Stimulated activated CD4-positive, alpha-beta T cell treated with anti-CD3 and anti-CD28 coated beads, Interleukin-4, amount 100 ng/mL, for 48 hours (primary cell): ENCODE measurements around the gene TMEM165.
"Not testable (repeated sequence)": the region's sequence is repeated elsewhere in the genome, so short reads cannot be mapped to it uniquely, and the experiment has no call there.

Source experiments
- DNase-seq, 2 donors: peaks; one replicate each; pipeline ENCODE4 v3.0.0-alpha.2; 2020; ENCODE audit warnings: low read depth in 2 of 2

TMEM165 gene, protein sequence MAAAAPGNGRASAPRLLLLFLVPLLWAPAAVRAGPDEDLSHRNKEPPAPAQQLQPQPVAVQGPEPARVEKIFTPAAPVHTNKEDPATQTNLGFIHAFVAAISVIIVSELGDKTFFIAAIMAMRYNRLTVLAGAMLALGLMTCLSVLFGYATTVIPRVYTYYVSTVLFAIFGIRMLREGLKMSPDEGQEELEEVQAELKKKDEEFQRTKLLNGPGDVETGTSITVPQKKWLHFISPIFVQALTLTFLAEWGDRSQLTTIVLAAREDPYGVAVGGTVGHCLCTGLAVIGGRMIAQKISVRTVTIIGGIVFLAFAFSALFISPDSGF

DNA sequence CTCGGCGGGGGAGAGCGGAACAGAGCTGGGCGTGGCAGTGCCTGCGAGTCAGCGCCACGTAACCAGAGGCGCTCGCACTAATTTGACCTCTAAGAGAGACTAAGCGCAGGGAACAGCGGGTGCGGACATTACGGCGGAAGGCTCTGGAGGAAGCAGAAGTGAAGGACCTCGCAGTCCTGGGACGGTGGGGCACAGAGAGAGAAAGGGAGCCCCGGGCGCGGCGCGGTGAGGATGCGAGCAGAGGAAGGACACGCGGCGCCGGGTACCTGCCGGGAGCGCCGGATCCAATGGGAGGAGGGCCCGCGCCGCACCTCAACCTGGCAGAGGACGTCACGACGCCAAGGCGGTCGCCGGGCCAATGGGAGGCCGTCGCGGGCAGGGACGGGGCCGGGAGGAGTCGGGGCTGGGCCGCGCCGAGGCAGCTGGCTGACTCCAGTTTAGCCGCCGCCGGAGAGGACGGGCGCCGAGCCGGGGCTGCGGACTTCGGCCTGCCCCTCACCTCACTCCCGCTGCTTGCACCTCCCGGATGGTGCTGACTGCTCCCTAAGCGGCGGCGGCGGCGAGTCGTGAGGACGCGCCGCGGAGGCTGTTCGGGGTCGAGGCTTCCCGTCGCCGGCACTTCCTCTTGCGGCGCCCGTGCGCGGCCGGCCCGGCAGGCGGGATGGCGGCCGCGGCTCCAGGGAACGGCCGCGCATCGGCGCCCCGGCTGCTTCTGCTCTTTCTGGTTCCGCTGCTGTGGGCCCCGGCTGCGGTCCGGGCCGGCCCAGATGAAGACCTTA, at the start of gene TMEM165:
TSS of gene TMEM165 (plus strand) at position 429 of the 779 bp plus-strand sequence. CDS start at position 662, 233 bp downstream.
- peak; percentile 86 to 88 for DNase-seq

DNA sequence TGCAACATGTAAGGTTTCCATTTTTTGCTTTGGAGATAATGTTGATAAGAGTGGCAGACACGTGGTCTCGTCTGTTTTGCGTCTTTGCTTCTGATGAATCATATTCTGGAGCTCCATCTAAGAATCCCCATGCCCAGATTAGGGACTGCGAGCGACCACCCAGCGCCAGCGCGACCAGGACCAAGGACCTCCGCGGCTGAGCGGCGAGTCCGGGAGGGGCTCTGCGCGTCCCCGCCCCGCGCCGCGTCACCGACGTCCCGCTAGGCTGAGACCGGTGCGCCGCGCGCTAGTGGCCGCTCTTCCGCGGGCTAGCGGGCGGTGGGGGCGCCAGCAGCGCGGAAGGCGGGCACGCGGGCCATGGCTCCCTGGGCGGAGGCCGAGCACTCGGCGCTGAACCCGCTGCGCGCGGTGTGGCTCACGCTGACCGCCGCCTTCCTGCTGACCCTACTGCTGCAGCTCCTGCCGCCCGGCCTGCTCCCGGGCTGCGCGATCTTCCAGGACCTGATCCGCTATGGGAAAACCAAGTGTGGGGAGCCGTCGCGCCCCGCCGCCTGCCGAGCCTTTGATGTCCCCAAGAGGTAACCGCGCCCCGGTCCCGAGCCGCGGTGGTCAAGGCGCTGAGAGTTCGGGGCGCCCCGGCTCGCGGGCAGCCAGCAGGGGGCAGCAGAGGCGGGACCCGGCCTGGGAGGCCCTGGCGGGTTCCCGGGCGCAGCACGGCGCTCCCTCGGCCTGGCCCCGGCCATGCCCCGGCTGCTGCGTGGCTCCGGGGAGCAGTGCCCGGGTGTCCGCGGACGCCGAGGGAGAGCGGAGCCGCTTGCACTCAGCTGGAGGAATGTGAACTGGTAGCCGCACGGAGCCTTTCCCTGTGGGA, 49.5 kb upstream of the TMEM165 start, which contains the start of gene SRD5A3:
TSS of gene SRD5A3 (plus strand) at position 263 of the 871 bp plus-strand sequence. CDS start at position 358, 95 bp downstream.
- DNase-seq: peak; percentile 81 to 83

DNA sequence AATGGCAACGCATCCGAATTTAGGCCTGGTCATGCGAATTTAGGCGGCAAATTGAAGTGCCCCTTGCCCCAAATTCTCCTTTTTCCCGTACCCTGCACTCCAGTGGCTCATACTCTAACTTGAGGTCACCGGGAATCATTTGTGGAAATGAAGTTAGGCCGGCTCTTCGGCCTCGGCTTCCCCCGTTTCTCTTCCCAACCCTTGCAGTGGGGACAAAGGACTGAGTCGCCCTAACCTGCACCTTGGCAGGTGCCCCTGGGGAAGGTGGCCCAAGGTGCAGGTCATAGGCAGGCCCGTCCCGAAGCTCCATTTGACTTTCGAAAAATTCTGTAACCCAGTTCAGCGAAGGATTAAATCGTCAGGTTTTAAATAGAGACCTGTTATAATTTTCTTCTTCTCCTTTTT, 48.9 kb upstream of the TMEM165 start:
- no peak for DNase-seq

DNA sequence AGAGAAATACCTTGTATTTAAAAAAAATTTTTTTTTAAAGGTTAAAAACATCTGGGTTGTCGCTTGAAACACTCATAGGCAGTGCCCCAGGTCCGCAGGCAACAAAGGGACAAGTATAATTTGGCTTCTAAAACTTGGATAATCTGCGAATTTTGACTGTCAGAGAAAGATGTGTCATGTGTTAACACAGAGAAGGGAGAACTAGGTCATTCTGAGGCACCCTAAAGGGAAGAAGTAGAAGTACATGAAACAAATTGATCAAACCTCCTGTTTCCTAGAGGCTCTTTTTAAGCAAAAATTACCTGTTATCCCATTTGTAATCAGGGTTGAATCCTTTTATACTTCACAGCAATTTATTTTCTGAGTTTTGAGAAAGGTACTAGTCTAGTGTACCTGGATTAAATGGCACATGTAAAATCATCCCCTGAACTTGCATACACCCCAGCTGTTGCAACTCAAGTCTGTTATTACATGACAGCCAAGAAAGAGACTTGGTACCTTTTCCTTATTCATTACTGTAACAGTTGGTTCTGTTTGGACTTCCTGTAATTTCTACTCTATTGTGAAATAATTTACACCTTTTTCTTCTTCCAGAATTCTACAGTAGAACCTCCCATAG, 48.0 kb upstream of the TMEM165 start:
- no peak for DNase-seq

DNA sequence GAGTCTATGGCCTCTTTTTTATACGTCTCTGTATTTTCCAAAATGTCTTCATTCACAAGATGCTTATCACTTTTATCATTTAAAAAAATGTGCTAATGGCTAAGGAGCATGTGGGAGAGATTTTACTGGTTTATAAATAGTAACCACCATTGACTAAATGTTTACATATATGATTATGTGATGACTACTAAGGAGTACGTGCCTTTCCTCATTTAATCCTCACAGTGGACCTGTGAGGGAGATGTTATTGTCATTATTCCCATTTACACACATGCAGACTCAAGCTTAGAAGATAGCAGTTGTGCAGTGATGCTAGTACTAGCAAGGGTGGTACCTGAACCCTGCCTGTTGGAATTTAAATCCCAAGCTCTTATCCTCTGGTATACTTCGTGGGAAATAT, 47.3 kb upstream of the TMEM165 start:
- no peak for DNase-seq

DNA sequence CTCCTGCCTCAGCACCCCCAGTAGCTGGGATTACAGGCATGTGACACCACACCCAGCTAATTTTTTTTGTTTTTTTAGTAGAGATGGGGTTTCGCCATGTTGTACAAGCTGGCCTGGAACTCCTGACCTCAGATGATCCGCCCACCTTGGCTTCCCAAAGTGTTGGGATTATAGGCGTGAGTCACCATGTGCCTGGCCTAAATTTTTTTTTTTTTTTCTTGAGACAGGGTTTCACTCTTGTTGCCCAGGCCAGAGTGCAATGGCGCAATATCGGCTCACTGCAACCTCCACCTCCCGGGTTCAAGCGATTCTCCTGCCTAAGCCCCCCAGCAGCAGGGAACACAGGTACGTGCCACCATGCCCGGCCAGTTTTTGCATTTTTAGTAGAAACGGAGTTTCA, 44.9 kb upstream of the TMEM165 start:
- not testable (repeated sequence) for DNase-seq

DNA sequence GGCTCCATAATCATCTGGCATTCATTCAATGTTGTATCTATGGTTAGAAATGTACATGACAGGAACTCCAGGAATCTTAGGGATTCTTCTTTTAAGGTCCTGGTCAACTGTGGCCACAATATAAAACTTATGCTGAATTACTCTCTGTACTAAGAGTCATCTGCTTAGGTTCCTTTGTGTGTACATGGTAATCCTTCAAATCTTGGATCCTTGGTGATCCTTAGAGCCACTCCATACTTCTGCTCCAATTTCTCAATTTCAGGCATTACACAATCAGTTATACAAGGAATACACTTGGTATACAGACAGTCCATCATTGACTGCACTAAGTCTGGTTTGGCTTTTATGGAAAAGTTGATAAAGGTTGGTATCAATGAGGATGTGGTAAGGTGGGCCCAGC, 43.9 kb upstream of the TMEM165 start:
- no peak for DNase-seq

DNA sequence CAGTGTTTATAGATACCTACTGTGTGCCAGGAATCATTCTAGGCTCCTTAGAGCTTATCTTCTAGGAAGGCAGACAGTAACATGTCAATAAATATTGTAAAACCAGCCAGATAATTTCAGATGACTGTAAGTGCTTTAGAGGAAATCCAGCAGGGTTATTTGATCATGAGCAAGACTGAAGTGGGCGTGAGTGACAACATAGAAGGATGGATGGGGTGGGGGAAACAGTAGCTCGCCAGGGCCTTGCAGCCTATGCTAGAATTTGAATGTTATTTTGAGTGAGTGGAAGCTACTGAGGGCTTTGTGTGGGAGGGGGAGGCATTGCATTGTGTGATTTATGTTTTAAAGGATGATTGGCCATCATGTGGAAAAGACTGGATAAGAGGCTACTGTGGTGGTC, 43.0 kb upstream of the TMEM165 start:
- no peak for DNase-seq

DNA sequence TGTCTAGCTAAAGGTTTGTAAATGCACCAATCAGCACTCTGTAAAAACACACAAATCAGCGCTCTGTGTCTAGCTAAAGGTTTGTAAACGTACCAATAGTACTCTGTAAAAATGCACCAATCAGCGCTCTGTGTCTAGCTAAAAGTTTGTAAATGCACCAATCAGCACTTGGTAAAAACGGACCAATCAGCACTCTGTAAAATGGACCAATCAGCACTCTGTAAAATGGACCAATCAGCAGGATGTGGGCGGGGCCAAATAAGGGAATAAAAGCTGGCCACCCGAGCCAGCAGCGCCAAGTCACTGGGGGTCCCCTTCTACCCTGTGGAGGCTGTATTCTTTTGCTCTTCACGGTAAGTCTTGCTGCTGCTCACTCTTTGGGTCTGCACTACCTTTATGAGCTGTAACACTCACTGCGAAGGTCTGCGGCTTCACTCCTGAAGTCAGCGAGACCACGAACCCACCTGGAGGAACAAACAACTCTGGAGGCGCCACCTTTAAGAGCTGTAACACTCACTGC, 42.5 kb upstream of the TMEM165 start:
- DNase-seq: not testable (repeated sequence)

DNA sequence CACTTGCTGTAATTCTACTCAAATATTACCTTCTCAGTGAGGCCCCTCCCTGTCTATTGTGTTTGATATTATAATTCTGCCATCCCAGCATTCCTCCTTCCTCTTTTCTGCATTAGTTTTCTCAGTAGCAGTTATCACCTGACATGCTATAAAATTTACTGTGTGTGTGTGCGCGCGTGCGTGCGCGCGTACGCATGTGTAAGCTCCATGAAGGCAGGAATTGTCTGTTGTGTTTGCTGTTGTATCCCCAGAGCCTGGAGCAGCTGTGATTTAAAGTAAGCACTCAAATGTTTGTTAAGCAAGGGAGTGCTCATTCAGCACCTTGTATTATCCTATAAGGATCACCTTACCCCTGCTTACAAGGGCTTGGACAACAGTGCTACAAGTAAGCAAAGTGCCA, 41.1 kb upstream of the TMEM165 start:
- DNase-seq: no peak

DNA sequence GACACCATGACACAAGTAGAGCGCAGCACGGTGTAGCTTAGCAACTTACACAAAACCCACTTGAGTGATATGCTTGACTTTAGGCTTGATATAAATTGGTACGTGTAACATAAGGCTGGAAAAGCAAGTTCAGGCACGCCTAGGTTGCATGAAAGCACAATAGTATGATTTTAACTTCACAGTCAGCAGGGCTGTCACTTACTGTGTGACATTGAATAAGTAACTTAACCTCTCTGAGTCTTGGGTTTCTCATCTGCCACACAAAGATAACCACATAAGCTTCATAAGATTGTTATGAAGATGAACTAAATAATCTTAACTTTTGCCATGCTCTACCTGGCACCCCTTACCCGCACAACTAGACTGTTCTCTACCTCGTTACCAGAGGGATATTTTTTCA, 40.2 kb upstream of the TMEM165 start:
- no peak for DNase-seq

DNA sequence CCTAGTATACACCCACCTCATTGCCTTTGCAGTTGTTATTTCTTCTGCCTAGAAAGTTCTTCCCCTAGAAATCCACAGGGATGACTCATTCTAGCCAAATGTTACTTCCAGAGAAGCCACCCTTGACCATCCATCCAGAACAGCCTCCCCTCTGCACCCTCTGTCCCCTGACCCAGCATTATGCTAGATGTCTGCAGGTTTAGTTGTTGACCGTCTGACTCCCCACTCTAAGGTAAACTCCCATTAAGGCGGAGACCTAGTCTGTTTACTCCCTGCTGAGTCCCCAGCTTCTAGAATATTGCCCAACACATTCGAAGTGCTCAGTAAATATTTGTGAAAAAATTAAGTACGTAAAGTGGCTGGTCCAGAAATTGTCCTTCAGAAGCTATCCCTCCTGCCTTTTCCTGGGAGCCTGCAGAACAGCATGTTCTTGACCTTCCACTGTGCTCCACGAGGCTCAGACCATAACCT, 38.7 kb upstream of the TMEM165 start:
- no peak for DNase-seq

DNA sequence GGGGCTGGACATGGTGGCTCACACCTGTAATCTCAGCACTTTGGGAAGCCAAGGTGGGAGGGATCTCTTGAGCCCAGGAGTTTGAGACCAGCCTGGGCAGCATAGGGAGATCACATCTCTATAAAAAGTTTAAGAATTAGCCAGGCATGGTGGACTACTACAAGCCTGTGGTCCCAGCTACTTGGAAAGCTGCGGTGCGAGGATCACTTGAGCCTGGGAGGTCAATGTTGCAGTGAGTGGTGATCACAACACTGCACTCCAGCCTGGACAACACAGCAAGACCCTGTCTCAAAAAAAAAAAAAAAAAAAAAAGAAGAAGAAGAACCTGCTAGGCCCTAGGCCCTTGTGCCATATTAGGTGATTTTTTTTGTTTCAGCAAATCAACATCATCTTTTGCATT, 37.5 kb upstream of the TMEM165 start:
- no peak for DNase-seq

DNA sequence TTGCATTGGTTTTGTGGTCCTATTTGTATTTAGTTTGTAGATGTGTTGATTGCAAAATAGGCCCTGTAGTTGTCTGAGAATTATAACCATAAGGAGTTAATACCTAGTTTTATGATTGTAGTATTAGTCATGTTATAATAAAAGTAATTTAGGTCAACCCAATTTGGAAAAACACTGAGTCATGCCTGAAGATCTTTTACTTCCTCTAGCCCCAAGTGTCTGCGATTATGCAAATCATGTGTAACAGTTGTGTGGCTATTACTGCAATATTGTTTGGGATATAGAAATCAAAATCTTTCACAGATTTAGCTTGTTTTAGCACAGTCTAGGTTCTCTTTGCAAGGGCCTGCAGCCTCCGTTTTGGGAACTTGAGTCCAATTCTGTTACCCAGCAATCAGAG, 37.1 kb upstream of the TMEM165 start:
- DNase-seq: no peak

DNA sequence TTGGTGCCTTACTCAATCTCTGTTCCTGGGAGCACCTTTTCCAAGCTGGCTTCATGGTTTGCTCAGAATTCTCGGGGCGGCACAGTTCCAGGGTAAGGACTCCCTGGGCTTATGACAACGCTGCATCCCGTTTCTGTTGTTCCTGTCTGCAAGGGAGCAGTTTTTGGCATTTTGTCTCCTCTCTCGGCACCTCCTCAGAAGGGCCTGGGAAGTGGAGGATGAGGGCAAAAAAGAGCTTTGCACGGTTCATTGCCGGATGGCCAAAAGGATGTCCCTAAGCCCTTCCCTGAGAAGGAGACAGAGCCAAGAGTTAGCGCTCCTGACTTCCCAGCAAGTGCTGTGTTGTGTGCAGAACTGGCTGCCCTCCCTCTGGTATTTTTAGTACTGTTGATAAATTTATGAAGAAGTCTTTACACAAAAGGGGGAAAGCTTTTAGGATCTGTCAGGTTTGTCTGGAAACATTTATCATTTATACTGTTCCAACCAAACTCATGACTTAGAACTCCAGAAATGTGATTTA, 36.3 kb upstream of the TMEM165 start:
- DNase-seq: no peak

DNA sequence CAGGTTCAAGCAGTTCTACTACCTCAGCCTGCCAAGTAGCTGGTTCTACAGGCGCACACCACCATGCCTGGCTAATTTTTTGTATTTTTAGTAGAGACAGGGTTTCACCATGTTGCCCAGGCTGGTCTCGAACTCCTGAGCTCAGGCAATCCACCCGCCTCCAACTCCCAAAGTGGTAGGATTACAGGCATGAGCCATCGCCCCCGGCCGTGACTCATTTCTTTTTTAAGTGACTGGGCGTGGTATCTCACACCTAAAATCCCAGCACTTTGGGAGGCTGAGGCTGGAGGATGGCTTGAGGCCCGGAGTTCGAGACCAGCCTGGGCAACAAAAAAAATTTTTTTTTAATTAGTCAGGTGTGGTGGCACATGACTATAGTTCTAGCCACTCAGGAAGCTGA, 32.8 kb upstream of the TMEM165 start:
- DNase-seq: not testable (repeated sequence)

DNA sequence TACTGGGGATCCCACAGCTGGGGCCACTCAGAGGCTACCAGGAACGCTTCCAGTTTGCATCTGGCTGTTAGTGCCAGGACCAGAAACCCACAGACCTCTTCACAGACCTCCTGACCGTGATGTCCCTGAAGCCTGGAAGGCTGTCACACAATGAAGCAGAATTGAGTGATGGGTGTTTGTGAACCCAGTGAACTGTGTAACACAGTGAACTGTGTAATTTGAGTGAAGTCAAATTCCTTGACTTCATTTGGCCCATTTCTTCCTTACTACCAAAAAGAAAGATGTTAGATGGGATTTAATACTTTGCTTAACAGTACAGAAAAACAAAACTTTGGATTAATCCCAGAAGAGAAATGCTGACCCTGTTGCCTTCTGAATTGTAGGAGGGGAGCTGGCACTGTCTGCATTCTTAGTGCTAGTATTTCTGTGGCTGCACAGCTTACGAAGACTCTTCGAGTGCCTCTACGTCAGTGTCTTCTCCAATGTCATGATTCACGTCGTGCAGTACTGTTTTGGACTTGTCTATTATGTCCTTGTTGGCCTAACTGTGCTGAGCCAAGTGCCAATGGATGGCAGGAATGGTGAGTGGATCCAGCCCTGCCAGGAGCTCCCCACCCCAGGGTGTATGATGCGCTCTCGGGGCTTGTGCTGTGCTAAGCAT, 31.9 kb upstream of the TMEM165 start:
- DNase-seq: no peak

DNA sequence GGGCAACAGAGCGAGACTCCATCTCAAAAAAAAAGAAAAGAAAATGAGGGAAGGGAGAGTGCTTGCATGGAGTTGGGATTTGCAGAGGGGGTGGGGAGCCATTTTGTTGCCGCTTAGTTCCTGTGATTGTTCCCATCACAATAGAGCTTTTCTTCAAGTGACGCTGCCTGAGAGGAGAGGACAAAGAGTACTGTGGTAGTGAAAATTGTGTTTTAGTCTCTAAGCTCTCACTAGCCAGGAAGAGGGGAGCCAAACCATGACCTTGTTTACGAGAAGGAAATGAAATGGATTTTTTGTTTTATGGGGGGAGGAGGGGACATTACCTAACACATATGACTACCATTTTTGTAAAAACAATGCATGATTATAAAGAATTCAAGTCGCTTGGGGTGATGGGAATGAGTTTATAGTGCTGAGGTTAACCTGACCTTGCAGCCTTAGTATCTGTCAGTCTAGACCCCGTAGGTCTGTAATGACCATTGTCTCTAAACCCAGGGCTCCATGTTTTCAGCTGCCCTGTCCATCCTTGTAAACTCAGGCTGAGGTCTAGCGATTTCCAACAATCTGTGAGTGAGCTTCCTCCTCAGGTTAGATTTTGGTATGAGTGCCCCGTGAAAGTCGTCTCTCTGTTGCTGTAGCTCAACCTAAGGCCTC, 30.9 kb upstream of the TMEM165 start:
- no peak for DNase-seq

DNA sequence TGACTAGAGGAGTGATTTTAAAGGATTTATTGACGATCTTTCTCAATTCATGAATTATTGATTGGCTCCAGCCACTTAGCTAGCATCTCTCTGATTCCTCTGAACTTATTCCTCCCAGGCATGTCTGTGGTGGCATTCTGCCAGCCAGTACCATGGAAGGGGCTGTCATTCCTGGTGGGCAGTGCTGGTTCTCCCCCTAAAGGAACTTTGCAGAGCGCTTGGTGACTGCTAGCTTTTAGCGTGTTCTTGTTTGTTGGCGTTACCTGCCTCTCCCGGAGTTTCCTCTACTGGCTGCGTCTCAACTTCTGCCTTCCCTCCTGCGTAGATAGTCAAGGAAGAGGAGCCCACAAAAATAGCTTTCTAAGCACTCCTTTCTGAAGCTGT, 30.4 kb upstream of the TMEM165 start:
- no peak for DNase-seq

DNA sequence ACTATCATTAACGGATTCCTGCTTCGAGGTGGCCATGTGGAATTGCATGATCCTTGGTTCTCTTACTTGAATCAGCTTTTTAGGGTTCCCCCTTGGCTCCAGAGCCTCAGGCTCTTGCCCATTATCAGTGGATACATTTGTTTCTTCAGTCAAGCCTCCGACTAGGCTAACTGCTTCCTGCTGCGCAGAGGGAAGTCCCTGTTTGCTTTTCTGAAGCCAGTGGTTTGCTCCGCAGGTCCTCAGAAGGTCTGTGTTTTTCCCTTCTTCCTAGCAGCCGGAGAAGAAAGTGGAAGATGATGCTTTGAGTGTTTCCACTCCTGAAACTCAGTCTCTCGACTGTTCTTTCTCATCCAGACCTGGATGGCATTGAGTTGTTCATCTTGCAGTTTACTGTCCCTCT, 29.1 kb upstream of the TMEM165 start:
- no peak for DNase-seq
